ENCODE results near the gene LIF. TPM values are rescaled to one million over a fixed set of nuclear protein-coding genes. Genes with fewer than 3 reads are reported as not detected.
A peak's percentile ranks its signal among the peaks of the same experiment; 100 is the strongest.

The LIF gene
- polyA plus RNA-seq, 2 of the 4 experiments (the other 2 are of a cell fraction): 40.7 to 54.5 TPM

- TF ChIP-seq HMGXB4 (CRISPR knock-in tag; IDR thresholded peaks at IDR 0.05; ENCODE audit: borderline replicate concordance): no peak
- no peak for TF ChIP-seq EP300 (IDR thresholded peaks at IDR 0.05)
- peak; percentile 38; the same call in 1 of the 2 replicates for TF ChIP-seq ZNF302 (CRISPR knock-in tag; IDR thresholded peaks at IDR 0.05)
- peak; percentile 55; the same call in 1 of the 2 replicates for TF ChIP-seq EHF (CRISPR knock-in tag; IDR thresholded peaks at IDR 0.05)
- TF ChIP-seq MAFK (IDR thresholded peaks at IDR 0.05; ENCODE audit: partially characterized antibody): no peak
- TF ChIP-seq MAZ (IDR thresholded peaks at IDR 0.05; ENCODE audit: borderline replicate concordance, low read depth, low read length): no peak
- no peak for TF ChIP-seq HES2 (IDR thresholded peaks at IDR 0.05)
- TF ChIP-seq CHD2 (IDR thresholded peaks at IDR 0.05; ENCODE audit: low read length, partially characterized antibody): no peak
- TF ChIP-seq RAD21 (conservative IDR thresholded peaks at IDR 0.05 in 1 of 2, IDR thresholded peaks at IDR 0.05 in 1 of 2): no peak
- TF ChIP-seq RARB (CRISPR knock-in tag; IDR thresholded peaks at IDR 0.05): no peak
- TF ChIP-seq GATA3 (IDR thresholded peaks at IDR 0.05; ENCODE audit: borderline replicate concordance): no peak
- no peak for TF ChIP-seq JUNB (IDR thresholded peaks at IDR 0.05)
- no peak for TF ChIP-seq HEYL (CRISPR knock-in tag; IDR thresholded peaks at IDR 0.05)
- TF ChIP-seq HOXB13 (CRISPR knock-in tag; IDR thresholded peaks at IDR 0.05; ENCODE audit: low read depth): peak; percentile 85
- TF ChIP-seq NFE2L2 (conservative IDR thresholded peaks at IDR 0.05; ENCODE audit: low read length): no peak
- TF ChIP-seq REST (IDR thresholded peaks at IDR 0.05): no peak
- TF ChIP-seq BCL3 (IDR thresholded peaks at IDR 0.05): no peak
Measured at GRCh38 chr22:30249049-30250038, 2.8 kb upstream of the LIF start (continued).

GRCh38 chr22:30248484-30248883 lies 1.9 kb upstream of the LIF start:
- no peak for TF ChIP-seq SMC3 (IDR thresholded peaks at IDR 0.05)
- no peak for TF ChIP-seq REST (IDR thresholded peaks at IDR 0.05)
- Histone ChIP-seq H3K27ac (peak overlapping the region; percentile 99 to 100), H3K4me1 (peaks cover 100% of the 10 kb centered on the region), H3K9me3 (no peaks in the 10 kb centered on the region), H3K4me2 (peak overlapping the region; percentile 99), H3K4me3 (0 out of 3 replicates have a peak overlapping the region, but pooled peaks have one; percentile 6)
- FAIRE-seq: no peak
- ChIA-PET POLR2A (interaction anchor here (1.3 kb wide), 1 partner anchor 10 kb away, joined by 4 read pairs; no protein-coding TSS in a partner anchor), CTCF (interaction anchor here (1.5 kb wide), 1 partner anchor 140 kb away, joined by 8 read pairs; no protein-coding TSS in a partner anchor)
- no peak for ATAC-seq
- DNase-seq (ENCODE audit: low read depth in 1 of 2, low spot score in 1 of 2): no peak
- WGBS (ENCODE audit: missing lambda C conversion rate): 62% methylated on average over 6 of the region's 6 CpGs

Data from A549 (cell line).